A673 (cell line): ENCODE data around the gene USP21.

ENCODE experiments used
- CTCF ChIP-seq: fragments of 300-800, 200-600 bp; sonication (generic); conservative IDR thresholded peaks from 2 replicates; pipeline ENCODE4 v1.5.1; 2017; ENCODE audit warnings: low read depth, mild to moderate bottlenecking, antibody characterized with exemption, low read length, moderate library complexity, mixed read lengths
- EZH2 ChIP-seq: fragments of 200-600 bp; sonication (generic); IDR thresholded peaks from 2 replicates; pipeline ENCODE4 v1.6.1; 2017; ENCODE audit warnings: borderline replicate concordance, low read depth, mild to moderate bottlenecking, mixed read lengths, antibody characterized with exemption, low read length; ENCODE audit not compliant: poor library complexity, severe bottlenecking

- no peak for TF ChIP-seq EZH2
- TF ChIP-seq CTCF: no peak
These were observed 22.9 kb downstream of the USP21 start for GRCh38 chr1:161182214-161182613.
